HG03432 (cell line): ENCODE measurements around the gene CD163.
"Not testable (repeated sequence)": the region's sequence is repeated elsewhere in the genome, so short reads cannot be mapped to it uniquely, and the experiment has no call there.

ENCODE experiments used
- ATAC-seq: cut with Tn5 transposase; IDR thresholded peaks from one replicate; pipeline ENCODE4 v1.9.1; 2021; ENCODE audit warnings: mild to moderate bottlenecking, moderate library complexity; ENCODE audit not compliant: unreplicated experiment

CD163 gene

GRCh38 chr12:7503686-7504415, at the start of gene CD163:
CD163 (minus strand) TSS chr12:7503777; CDS start chr12:7503690, 87 bp downstream.
- no peak for ATAC-seq

- ATAC-seq = no peak
Observed at GRCh38 chr12:7542813-7543212, 39.2 kb upstream of the CD163 start.

GRCh38 chr12:7542046-7542445, 38.5 kb upstream of the CD163 start:
- no peak for ATAC-seq

GRCh38 chr12:7514416-7514815, 10.8 kb upstream of the CD163 start:
- ATAC-seq = no peak

- ATAC-seq = no peak
Observed at GRCh38 chr12:7512553-7512952, 9.0 kb upstream of the CD163 start.

DNA sequence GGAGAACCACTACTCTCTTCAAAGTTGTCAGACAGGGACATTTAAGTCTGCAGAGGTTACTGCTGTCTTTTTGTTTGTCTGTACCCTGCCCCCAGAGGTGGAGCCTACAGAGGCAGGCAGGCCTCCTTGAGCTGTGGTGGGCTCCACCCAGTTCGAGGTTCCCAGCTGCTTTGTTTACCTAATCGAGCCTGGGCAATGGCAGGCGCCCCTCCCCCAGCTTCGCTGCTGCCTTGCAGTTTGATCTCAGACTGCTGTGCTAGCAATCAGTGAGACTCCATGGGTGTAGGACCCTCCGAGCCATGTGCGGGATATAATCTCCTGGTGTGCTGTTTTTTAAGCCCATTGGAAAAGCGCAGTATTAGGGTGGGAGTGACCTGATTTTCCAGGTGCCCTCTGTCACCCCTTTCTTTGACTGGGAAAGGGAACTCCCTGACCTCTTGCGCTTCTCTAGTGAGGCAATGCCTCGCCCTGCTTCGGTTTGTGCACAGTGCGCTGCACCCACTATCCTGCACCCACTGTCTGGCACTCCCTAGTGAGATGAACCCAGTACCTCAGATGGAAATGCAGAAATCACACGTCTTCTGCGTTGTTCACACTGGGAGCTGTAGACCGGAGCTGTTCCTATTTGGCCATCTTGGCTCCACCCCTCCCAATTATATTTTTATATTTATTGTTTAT, 6.4 kb upstream of the CD163 start:
- ATAC-seq = not testable (repeated sequence)

DNA sequence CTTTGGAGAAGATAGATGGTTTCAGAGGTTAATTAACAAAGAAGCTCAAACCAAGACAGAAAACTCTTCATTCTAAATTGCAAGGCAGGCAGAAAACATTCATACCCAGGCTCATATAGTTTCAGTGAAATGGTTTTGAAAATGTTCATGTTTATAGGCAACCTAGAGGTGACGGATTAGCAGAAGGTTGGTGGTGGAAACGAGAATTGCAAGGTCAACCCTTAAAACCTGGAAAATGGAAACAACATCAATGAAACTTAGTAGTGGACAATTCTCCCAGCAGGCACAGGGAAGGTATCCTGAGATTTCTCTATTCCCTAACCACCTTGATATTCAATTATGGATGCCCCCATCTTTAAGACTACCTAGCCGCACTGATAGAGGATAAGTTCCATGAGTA, 965 bp downstream of the CD163 start:
- no peak for ATAC-seq

DNA sequence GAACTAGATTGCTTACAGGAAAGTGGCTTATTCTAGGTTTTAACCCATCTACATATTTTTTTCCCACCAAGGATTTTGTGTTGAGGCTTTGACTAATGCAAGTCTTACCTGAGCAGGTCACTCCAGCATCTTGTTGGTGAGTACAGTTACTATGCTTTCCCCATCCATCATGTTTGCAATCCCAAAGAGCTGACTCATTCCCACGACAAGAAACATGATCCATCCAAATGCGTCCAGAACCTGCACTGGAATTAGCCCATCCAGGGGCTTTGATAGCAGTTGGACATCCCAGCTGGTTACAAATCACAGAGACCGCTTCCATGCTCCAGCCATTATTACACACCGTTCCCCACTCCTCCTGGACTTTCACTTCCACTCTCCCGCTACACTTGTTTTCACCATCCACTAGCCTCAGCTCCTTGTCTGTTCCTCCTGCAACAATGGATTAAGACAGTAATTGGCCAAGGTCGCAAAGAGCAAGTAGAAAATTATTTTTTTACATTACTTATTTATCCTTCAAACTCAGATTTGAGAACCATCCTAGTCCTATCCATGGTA, 2.5 kb downstream of the CD163 start:
- no peak for ATAC-seq

DNA sequence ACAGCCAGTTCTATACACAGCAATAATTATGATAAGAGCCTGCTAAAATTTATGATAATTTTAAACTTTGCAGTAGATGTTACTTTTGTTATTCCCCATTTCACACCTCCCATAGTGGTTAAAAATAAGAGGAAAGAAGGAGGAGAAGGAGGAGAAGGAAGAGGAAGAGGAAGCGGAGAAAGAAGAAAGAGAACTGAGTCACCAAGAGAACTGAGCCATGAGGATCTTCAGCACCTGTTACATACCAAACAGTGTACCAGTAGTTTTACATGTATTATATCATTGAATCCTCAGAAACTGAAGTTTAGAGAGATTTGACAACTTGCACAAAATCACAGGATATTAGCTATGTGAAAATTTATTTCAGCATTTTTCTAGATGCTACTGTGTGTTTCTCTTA, 3.9 kb downstream of the CD163 start:
- no peak for ATAC-seq

- no peak for ATAC-seq
Observed at GRCh38 chr12:7498809-7499208, 4.8 kb downstream of the CD163 start.

- ATAC-seq = no peak
Observed at GRCh38 chr12:7497661-7498060, 5.9 kb downstream of the CD163 start.

DNA sequence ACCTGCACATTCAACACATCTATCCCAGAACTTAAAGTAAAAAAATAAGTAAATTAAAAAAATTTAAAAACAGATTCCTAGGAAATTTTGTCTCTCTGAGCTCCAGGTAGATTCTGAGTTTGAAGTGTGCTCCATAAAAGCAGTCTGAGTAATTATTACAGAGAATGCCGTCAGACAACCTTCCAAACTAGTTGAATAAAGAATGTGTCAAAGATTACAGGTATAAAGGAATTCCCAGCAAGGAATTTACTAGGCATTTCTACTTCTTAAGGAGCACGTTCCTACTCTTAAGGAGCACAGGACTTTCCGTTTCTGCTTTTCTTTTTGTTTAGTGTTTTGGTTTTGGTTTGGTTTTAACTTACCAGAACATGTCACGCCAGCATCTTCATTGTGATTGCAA, 7.1 kb downstream of the CD163 start:
- ATAC-seq = no peak

DNA sequence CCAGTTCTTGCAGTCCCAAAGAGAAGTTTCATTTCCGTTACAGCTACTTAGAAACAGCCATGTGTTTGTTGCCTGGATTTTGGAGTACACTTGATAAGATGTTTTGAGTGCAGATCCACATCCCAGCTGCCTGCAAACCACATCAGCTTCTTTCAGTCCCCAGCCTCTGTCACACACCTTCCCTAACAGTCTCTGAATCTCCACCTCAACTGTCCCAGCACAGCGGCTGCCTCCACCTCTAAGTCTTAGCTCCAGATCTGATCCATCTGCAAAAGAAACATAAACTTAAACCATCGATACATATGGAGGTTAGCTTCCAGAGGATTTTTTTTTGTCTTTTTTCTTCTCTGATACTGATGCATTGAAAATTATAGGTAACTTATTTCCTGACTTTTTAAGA, 8.4 kb downstream of the CD163 start:
- ATAC-seq = no peak

- ATAC-seq = no peak
Observed at GRCh38 chr12:7493006-7493405, 10.6 kb downstream of the CD163 start.

GRCh38 chr12:7486512-7486911, 17.1 kb downstream of the CD163 start:
- no peak for ATAC-seq

DNA sequence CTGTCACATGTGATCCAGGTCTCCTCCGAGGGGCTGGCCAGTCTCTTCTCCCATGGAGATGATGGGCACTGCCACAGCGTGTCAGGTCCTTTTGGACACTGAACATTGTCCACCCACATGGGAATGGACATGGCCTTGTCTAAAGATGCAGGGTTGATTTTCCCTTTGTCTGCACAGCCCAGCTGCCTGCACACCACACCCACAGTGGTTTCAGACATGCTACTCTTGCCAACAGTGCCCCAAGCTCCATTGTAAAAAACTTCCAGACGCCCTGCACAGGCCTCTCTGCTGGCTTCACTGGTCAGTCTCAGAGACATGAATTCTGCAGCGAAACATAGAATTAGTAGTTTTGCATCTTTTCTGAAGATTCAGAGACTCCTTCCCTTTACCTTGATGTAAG, 18.5 kb downstream of the CD163 start:
- ATAC-seq = no peak

DNA sequence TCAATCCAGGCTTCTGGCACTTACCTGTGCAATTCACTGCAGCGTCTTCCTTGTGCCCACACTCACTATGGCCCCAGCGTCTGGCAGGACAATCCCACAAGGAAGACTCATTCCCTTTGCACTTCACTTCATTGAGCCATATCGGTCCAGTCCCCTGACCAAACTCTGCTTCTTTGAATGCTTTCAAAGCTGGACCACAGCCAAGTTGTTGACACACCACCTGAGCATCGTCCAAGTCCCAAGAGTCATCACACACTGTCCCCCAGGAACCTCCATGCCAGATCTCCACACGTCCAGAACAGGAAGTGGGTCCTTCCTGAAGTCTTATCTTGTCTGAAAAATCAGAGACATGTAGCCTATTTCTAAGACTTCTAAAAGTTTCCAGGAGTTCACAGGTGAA, 20.2 kb downstream of the CD163 start:
- no peak for ATAC-seq

DNA sequence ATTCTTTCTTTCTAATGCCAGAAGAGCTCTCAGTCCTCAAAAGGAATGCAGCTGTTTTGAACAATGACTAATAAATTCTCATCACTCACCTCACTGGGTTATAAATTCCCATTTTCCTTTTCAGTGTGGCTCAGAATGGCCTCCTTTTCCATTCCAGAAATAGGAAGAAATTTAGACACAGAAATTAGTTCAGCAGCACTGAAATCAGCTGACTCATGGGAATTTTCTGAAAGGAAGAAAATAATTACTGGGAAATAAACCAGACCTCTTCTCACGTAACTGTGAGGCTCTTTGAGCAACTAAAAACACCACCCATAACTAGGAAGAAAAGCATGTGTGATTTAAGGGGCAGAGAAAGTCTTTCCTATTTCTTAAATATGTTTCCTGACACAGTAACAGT, 23.8 kb downstream of the CD163 start:
- ATAC-seq = no peak

- no peak for ATAC-seq
Observed at GRCh38 chr12:7472060-7472459, 31.5 kb downstream of the CD163 start.

GRCh38 chr12:7460375-7461259, 43.0 kb downstream of the CD163 start:
- no peak for ATAC-seq

DNA sequence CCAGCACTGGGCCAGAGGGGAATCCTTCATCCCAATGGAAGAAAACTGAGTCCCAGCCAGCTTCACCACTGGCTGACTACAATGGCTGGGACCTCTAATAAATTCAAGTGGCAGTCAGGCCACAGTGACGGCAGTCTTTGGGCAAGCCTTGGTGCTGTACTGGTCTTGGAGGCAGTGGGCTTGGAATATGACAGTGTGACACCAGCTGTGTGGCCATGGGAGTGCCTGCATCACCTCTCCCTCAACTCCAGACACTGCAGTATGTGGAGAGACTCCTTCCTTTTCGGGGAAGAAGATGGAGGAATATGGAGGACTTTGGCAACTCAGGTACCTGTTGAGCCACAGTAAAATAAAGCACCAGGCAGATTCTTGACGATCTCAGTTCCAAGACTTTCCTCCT, 43.6 kb downstream of the CD163 start:
- ATAC-seq = no peak
